ENCODE measurements around the gene FUCA1.

DNA sequence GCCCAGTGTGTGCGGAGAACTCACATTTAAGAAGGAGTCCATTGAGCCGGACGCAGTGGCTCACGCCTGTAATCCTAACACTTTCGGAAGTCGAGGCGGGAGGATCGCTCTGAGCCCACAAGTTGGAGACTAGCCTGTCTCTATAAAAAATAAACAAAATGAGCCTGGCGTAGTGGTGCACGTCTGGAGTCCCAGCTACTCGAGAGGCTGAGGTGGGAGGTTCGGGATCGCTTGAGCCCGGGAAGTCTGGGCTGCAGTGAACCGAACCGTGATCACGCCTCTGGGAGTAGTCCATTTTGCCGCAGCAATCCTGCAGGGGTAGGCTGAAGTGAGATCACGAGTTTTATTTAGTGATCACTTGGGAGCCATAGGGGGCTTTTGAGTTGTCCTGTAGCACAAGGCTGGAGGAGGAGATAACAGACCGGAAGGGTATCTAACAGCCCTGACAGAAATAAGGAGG is 497 bp upstream of the FUCA1 start:
- TF ChIP-seq, protein P1, sequence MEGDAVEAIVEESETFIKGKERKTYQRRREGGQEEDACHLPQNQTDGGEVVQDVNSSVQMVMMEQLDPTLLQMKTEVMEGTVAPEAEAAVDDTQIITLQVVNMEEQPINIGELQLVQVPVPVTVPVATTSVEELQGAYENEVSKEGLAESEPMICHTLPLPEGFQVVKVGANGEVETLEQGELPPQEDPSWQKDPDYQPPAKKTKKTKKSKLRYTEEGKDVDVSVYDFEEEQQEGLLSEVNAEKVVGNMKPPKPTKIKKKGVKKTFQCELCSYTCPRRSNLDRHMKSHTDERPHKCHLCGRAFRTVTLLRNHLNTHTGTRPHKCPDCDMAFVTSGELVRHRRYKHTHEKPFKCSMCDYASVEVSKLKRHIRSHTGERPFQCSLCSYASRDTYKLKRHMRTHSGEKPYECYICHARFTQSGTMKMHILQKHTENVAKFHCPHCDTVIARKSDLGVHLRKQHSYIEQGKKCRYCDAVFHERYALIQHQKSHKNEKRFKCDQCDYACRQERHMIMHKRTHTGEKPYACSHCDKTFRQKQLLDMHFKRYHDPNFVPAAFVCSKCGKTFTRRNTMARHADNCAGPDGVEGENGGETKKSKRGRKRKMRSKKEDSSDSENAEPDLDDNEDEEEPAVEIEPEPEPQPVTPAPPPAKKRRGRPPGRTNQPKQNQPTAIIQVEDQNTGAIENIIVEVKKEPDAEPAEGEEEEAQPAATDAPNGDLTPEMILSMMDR (conservative IDR thresholded peaks at IDR 0.05; ENCODE audit: low read depth, low read length) = no peak
- TF ChIP-seq POLR2A (IDR thresholded peaks at IDR 0.05; ENCODE audit: low read depth, low read length) = no peak
- TF ChIP-seq MXI1 (IDR thresholded peaks at IDR 0.05; ENCODE audit: borderline replicate concordance, low read depth, low read length) = no peak
- no peak for TF ChIP-seq BHLHE40 (IDR thresholded peaks at IDR 0.05; ENCODE audit: low read depth, low read length)
- no peak for TF ChIP-seq RAD21 (IDR thresholded peaks at IDR 0.05; ENCODE audit: low read length)
- TF ChIP-seq, protein P2, sequence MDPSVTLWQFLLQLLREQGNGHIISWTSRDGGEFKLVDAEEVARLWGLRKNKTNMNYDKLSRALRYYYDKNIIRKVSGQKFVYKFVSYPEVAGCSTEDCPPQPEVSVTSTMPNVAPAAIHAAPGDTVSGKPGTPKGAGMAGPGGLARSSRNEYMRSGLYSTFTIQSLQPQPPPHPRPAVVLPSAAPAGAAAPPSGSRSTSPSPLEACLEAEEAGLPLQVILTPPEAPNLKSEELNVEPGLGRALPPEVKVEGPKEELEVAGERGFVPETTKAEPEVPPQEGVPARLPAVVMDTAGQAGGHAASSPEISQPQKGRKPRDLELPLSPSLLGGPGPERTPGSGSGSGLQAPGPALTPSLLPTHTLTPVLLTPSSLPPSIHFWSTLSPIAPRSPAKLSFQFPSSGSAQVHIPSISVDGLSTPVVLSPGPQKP (IDR thresholded peaks at IDR 0.05; ENCODE audit: borderline replicate concordance, low read depth, low read length) = no peak
- no peak for TF ChIP-seq RFX5 (IDR thresholded peaks at IDR 0.05; ENCODE audit: low read depth, low read length)
- TF ChIP-seq, protein P3, sequence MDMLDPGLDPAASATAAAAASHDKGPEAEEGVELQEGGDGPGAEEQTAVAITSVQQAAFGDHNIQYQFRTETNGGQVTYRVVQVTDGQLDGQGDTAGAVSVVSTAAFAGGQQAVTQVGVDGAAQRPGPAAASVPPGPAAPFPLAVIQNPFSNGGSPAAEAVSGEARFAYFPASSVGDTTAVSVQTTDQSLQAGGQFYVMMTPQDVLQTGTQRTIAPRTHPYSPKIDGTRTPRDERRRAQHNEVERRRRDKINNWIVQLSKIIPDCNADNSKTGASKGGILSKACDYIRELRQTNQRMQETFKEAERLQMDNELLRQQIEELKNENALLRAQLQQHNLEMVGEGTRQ (IDR thresholded peaks at IDR 0.05; ENCODE audit: low read depth, low read length) = no peak
- no peak for TF ChIP-seq CEBPB (IDR thresholded peaks at IDR 0.05; ENCODE audit: low read depth, low read length)
- TF ChIP-seq RCOR1 (IDR thresholded peaks at IDR 0.05; ENCODE audit: insufficient replicate concordance, low read length) = no peak
